Endothelial cell of umbilical vein (primary cell): Measurements from ENCODE around the gene ERRFI1.

ENCODE experiments used
- FOS ChIP-seq: IDR thresholded peaks from 2 replicates; pipeline ENCODE4 v1.6.1; 2011; ENCODE audit warnings: mild to moderate bottlenecking, low read length, moderate library complexity, borderline replicate concordance; ENCODE audit not compliant: insufficient read depth
- POLR2A ChIP-seq: IDR thresholded peaks from 2 replicates; pipeline ENCODE4 v1.6.1; 2012; ENCODE audit warnings: low read depth, mild to moderate bottlenecking, control low read depth, low read length
- POLR2AphosphoS5 ChIP-seq: IDR thresholded peaks from 2 replicates; pipeline ENCODE4 v1.6.1; 2012; ENCODE audit warnings: low read depth, mild to moderate bottlenecking, control low read depth, low read length, moderate library complexity; ENCODE audit not compliant: insufficient read depth
- TF ChIP-seq, protein P1 (sequence below), 2 donors: IDR thresholded peaks; 1 replicate in 1 of 2; 2 replicates in 1 of 2; pipeline ENCODE4 v1.5.1; 2011; ENCODE audit warnings: low read length in 2 of 2, mild to moderate bottlenecking in 2 of 2, moderate library complexity in 2 of 2, control low read depth in 1 of 2, inconsistent platforms in 1 of 2, low read depth in 1 of 2; ENCODE audit not compliant: insufficient read depth in 1 of 2; ENCODE audit errors: extremely low read depth in 1 of 2

DNA sequence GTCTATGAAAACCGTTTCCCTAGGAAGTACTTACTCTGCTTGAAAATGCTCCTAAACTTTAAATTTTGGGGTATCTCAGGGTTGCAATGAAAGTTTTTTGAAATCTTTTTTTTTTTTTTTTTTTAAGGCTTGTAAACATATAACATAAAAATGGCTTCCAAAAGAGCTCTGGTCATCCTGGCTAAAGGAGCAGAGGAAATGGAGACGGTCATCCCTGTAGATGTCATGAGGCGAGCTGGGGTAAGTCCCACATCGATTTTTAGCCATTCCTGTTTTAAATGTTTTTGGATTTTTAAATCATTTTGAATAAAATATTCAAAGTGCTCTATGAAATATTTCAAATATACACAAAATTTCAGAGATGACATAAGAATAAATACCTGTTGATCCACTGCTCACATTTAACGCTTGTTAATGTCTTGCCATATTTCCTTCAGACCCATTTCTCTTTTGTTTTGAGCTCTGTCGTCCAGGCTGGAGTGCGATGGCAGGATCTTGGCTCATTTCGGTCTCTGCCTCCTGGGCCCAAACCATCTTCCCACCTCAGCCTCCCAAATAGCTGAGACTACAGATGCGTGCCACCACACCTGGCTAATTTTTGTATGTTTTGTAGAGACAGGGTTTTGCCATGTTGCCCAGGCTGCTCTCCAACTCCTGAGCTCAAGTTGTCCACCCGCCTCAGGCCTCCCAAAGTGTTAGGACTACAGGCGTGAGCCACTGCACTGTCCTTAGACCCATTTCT lies 63.3 kb downstream of the ERRFI1 start:
- TF ChIP-seq POLR2A: no peak
- TF ChIP-seq, protein P1, sequence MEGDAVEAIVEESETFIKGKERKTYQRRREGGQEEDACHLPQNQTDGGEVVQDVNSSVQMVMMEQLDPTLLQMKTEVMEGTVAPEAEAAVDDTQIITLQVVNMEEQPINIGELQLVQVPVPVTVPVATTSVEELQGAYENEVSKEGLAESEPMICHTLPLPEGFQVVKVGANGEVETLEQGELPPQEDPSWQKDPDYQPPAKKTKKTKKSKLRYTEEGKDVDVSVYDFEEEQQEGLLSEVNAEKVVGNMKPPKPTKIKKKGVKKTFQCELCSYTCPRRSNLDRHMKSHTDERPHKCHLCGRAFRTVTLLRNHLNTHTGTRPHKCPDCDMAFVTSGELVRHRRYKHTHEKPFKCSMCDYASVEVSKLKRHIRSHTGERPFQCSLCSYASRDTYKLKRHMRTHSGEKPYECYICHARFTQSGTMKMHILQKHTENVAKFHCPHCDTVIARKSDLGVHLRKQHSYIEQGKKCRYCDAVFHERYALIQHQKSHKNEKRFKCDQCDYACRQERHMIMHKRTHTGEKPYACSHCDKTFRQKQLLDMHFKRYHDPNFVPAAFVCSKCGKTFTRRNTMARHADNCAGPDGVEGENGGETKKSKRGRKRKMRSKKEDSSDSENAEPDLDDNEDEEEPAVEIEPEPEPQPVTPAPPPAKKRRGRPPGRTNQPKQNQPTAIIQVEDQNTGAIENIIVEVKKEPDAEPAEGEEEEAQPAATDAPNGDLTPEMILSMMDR (IDR thresholded peaks at IDR 0.05; ENCODE audit: extremely low read depth in 1 of 2, insufficient read depth in 1 of 2, low read depth in 1 of 2, low read length in 2 of 2): no peak
- no peak for TF ChIP-seq FOS
- TF ChIP-seq POLR2AphosphoS5: no peak
